HG02970 (cell line): ENCODE data around the gene UBA52.

Experiments
- ATAC-seq: cut with Tn5 transposase; IDR thresholded peaks from one replicate; pipeline ENCODE4 v1.9.1; 2021; ENCODE audit warnings: mild to moderate bottlenecking, moderate library complexity, moderate number of reproducible peaks; ENCODE audit not compliant: unreplicated experiment, low FRiP score

Gene UBA52

DNA sequence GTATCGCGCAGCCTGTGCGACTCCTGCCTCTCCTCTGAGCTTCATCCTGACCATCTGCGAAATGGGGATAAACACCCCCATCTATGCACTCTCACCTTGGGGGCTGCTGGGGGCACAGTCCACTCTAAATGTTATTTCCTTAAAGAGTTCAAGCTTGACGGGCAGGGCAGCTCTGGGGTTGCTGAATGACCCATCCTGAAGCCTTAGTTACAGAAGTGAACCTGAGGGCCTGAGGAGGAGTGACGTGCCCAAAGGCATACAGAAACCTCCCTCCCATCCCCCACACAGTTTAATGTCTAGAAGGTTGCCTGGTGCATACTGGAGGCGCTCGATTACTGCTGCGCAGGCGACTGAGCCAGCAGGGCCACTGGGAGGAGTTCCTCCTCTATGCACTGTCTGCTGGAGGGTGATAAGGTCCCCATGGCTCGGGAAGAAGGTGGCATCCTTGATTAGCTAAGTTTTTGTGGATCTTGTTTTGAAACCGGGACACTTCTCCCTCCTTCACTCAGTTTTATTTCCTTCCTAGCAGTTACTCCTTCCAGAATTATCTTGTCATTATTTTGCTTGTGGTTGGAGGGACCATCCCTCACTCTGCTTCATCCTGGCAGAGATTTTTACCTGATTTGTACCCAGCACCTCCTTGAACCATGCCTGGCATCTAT, 27.7 kb upstream of the UBA52 start:
- ATAC-seq, result peak; percentile 35

- ATAC-seq, result no peak
These were observed 20.0 kb upstream of the UBA52 start for GRCh38 chr19:18551631-18552030.

GRCh38 chr19:18557411-18558201, 14.1 kb upstream of the UBA52 start, which contains the start of gene KXD1:
KXD1 (plus strand) TSS chr19:18557870; CDS start chr19:18562057, 4,187 bp downstream.
- ATAC-seq, result peak; percentile 96

GRCh38 chr19:18558202-18558555, 13.5 kb upstream of the UBA52 start:
- ATAC-seq, result no peak

DNA sequence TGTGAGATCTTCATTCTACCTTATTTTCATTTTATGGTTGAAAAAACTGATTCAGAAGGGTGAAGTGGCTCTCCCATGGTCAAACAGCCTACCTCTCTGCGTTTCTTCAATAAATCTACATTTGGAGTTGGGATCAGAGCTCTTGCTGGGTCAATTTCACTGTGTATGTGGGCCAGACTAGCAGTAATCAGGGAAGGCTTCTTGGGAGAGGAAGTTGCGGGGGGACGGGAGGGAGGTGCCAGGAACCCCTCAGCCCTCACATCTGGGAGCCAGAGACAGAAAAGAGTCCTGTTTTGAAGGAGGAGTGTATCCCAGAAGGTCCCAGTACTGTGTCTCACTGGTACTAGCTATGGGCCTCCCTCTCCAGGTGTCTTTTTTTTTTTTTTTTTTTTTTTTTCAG, 13.1 kb upstream of the UBA52 start:
- ATAC-seq, result no peak

GRCh38 chr19:18559685-18560084, 12.0 kb upstream of the UBA52 start:
- no peak for ATAC-seq

DNA sequence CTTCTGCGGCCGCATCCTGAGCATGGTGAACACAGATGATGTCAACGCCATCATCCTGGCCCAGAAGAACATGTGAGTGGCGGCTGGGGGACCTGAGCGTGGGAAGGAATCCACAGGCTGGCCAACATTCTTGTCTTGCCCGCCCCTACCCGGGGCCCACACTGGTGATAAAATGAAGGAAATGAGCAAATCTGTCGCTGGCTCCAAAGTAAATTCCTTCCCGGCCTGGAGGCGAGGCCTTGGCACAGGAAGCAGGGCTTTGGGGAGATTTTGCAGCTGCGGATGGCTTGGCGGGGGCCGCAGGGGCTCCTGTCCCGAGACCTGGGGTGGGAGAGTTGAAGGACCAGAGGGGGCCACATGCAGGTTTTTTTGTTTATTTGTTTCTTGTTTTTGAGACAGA, 9.6 kb upstream of the UBA52 start:
- no peak for ATAC-seq

DNA sequence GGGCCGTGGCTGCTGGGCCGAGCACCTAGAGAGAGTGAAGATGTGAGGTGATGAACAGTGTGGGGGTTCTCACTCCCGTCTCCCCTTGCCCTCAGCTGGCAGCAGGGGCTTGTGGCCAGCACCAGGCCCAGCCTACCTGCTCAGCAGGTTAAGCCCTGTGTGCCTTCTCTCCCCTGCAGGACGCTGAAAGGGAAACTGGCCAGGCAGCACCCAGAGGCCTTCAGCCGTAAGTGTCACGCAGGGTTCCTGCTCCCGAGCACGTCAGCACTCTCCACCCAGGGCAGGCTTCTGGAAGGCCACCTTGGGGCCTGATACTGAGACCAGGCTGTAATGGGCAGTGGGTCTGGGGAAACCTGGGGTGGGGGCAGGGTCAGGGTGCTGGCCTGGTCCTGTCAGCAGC, 4.7 kb upstream of the UBA52 start:
- ATAC-seq, result no peak

DNA sequence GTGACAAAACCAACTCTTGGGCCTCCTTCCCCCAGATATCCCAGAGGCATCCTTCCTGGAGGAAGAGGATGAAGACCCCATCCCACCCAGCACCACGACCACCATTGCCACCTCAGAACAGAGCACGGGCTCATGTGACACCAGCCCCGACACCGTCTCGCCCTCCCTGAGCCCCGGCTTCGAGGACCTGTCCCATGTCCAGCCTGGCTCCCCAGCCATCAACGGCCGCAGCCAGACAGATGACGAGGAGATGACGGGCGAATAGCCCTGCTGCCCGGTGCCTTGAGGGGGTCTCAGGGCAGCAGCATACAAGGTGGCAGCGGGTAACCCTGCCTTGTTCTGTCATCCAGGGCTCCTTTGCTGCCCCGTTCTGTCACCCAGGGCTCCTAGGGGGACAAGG, 3.3 kb upstream of the UBA52 start:
- no peak for ATAC-seq

DNA sequence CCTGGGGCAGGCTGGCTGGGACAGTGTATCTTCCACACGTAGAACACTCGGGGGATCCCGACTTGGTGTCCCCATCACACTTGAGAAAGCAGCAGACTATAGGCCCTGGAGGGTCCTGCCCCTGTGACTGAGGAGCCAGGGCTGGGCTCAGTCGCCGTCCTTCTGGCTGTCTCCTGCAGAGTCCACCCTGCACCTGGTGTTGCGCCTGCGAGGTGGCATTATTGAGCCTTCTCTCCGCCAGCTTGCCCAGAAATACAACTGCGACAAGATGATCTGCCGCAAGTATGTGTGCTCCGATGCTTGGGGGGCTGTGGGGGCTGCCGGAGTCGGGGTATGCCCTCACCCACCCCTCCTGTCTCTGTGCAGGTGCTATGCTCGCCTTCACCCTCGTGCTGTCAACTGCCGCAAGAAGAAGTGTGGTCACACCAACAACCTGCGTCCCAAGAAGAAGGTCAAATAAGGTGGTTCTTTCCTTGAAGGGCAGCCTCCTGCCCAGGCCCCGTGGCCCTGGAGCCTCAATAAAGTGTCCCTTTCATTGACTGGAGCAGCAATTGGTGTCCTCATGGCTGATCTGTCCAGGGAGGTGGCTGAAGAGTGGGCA, 3.1 kb downstream of the UBA52 start:
- ATAC-seq, result no peak

DNA sequence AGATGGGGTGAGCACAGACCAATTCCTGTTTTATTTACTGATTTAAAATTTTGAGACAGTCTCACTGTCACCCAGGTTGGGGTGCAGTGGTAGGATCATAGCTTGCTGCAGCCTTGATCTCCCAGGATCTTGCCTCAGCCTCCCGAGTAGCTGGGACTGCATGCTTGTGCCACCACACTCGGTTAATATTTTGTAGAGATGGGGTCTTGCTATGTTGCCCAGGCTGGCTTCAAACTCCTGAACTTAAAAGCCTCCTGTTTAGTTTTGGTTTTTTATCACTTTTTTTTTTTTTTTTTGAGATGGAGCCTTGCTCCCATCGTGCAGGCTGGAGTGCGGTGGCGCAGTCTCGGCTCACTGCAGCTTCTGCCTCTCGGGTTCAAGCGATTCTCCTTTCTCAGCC, 4.7 kb downstream of the UBA52 start:
- ATAC-seq, result no peak

- ATAC-seq, result no peak
These were observed 5.8 kb downstream of the UBA52 start for GRCh38 chr19:18577365-18577914.

GRCh38 chr19:18580311-18580710, 8.7 kb downstream of the UBA52 start:
- ATAC-seq, result no peak

DNA sequence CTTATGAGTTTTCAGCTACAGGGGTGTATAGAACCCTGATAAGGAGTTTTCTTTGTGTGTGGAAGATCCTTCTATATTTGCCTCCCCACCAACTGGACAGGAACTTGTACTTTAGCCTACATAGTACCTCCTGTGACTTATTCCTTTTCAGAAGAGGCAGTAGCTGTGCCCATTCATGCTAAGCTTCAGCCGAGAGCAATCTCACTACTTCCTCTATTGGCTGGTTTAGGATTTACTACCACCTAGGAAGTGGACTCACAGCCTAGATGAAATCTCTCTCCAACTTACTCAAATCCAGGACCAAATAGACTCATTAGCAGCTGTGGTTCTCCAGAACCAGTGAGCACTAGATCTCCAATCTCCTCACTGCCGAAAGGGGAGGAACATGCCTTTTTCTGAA, 14.6 kb downstream of the UBA52 start:
- no peak for ATAC-seq

GRCh38 chr19:18587561-18587960, 15.9 kb downstream of the UBA52 start:
- no peak for ATAC-seq

GRCh38 chr19:18587962-18588610, 16.4 kb downstream of the UBA52 start:
- no peak for ATAC-seq

DNA sequence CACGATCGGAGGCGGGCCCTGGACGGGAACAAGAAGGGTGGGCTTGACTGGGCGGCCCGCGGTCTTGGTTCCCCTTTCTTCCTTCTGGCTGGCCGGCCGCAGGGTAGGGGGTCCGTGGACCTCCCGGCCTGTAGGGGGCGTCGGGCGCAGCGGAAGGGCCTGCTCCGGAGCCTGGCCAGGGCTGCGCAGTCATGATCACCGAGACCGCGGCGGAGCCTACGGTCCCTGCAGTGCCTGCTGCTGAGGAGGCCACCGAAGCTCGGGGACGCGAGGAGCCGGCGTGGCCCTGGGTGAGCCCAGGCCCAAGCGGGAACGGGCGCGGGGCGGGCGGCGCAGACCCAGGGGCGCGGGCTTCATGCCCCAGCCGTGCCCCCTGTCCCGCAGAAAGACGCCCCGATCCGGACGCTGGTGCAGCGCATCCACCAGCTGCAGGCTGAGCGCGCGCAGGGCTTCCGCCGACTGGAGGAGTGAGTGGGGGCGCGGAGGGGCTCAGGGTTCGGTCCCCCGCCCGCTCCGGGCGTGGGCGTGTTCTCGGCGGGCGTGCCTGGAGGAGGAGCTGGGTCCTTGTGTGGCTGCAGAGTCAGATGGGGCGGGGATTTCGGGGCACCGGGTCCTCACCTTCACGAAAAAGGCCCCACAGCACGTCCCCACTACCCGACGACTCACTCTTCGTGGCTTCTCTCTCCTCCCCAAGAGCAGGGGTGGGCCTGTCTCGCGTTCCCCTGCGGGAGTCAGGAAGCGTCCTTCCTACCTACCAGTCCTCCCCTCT, 17.1 kb downstream of the UBA52 start, which contains the start of gene REX1BD:
TSS of gene REX1BD (plus strand) at position 188 of the 769 bp plus-strand sequence. CDS start at position 192, 4 bp downstream.
- peak; percentile 55 for ATAC-seq

- peak; percentile 21 for ATAC-seq
These were observed 18.0 kb downstream of the UBA52 start for GRCh38 chr19:18589380-18590272.
